BJ (cell line): ENCODE data around the gene SLIT3. TPM values are rescaled to one million over a fixed set of nuclear protein-coding genes. Genes with fewer than 3 reads are reported as not detected.

Source experiments
- CTCF ChIA-PET: fragments of 350-600 bp; formaldehyde crosslinking; extraction: SDS; loops from one replicate; lab custom pipeline; 2021; ENCODE audit warnings: antibody characterized with exemption, inconsistent platforms; lab: Yijun Ruan, JAX
- POLR2A ChIA-PET: fragments of 300-600 bp; sonication (Branson Sonifier 250); formaldehyde crosslinking; extraction: SDS; loops from one replicate; lab custom pipeline; 2021; ENCODE audit warnings: antibody characterized with exemption; lab: Charles Lee
- DNase-seq: peaks from one replicate; pipeline ENCODE4 v3.0.0-alpha.2; 2011; ENCODE audit warnings: low read depth
- H3K27me3 ChIP-seq: 2 replicates; pipeline ENCODE4 v1.6.0; 2011; ENCODE audit warnings: low read length; ENCODE audit not compliant: control insufficient read depth, insufficient read depth
- H3K36me3 ChIP-seq: 2 replicates; pipeline ENCODE4 v1.5.1; 2011; ENCODE audit warnings: low read length; ENCODE audit not compliant: control insufficient read depth, insufficient read depth
- H3K4me3 ChIP-seq: 2 replicates; pipeline ENCODE4 v1.5.1; 2011; ENCODE audit warnings: low read depth, mild to moderate bottlenecking, control low read depth, low read length
- polyA plus RNA-seq: library from polyadenylated mRNA; depleted of rRNA; stranded (reverse); fragments of >200 nt; gene quantifications from 2 replicates; pipeline ENCODE4 v1.2.3, GENCODE V29; 2011
- TF ChIP-seq, protein P1 (sequence below): IDR thresholded peaks from 2 replicates; pipeline ENCODE4 v1.5.1; 2011; ENCODE audit warnings: low read depth, mild to moderate bottlenecking, control low read depth, inconsistent platforms, low read length, moderate library complexity; ENCODE audit not compliant: insufficient read depth

The SLIT3 gene
- polyA plus RNA-seq, 1 experiment, result 26.8 TPM

DNA sequence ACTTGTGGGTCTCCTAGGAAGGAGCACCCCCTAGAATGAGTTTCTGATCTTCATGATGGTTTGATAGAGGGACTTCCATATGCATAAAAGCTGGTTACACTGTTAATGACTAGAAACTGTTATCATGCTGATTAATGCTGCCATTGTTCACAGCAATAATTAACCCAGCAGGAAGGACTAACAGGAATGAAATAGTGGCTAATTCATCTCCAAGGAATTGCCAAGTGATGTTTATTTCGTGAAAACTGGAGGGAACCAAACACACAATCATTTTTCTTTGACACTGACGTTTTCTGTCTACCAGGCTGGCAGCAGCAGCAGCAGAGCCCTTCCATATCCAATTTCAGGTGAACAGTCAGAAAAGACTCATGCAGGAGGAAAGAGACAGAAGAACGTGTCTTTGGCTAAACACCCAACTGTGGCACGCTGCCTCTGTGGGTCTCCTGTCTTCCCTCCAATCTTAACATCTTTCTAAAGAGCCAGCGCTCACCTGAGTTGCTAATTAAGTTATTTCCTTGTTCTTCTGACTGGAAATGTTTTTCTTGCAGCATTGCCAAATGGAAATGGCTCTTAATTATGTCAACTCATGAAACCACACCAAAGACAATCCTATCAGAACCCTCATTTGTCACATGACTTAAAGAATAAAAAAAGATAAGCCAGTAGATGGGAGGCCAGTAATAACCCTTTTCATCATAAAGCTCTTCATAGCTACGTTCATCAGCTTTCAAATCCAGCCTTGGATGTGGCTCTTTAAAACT, 181.5 kb downstream of the SLIT3 start:
- TF ChIP-seq, protein P1, sequence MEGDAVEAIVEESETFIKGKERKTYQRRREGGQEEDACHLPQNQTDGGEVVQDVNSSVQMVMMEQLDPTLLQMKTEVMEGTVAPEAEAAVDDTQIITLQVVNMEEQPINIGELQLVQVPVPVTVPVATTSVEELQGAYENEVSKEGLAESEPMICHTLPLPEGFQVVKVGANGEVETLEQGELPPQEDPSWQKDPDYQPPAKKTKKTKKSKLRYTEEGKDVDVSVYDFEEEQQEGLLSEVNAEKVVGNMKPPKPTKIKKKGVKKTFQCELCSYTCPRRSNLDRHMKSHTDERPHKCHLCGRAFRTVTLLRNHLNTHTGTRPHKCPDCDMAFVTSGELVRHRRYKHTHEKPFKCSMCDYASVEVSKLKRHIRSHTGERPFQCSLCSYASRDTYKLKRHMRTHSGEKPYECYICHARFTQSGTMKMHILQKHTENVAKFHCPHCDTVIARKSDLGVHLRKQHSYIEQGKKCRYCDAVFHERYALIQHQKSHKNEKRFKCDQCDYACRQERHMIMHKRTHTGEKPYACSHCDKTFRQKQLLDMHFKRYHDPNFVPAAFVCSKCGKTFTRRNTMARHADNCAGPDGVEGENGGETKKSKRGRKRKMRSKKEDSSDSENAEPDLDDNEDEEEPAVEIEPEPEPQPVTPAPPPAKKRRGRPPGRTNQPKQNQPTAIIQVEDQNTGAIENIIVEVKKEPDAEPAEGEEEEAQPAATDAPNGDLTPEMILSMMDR, result no peak
- POLR2A ChIA-PET, result no interaction called here
- DNase-seq, result no peak
- no peak overlapping the region for H3K4me3 ChIP-seq
- CTCF ChIA-PET, result interaction anchor here (1.2 kb wide), 1 partner anchor 22 kb away, joined by 3 read pairs; no protein-coding TSS in a partner anchor
- no peaks in the 10 kb centered on the region for H3K27me3 ChIP-seq
- no peaks in the 10 kb centered on the region; the same call in 1 of the 2 replicates for H3K36me3 ChIP-seq

DNA sequence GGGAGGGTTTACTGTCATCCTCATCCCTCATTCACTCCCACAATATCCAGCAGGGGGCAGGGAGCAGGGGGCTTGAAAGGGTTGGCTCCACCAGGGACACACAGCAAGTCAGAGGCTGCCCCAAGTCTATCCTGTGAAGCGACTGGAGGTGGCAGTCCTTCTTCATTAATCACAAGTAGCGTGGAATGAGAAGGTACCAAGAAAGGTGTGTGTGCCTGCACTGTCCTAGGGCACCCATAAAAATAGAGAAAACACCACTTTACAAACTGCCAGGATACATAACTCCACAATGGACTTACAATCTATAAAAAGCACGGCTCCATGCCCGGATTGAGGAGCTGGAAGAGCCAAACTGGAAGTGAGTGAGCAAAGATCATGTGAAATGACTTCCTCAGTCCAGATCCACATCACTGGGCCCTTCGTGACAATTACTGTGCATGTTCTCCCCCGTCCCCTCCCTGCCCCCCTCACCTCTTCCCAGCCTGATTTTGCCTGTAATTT, 183.9 kb downstream of the SLIT3 start:
- no peaks in the 10 kb centered on the region for H3K27me3 ChIP-seq
- ChIA-PET POLR2A (no interaction called here), CTCF (no interaction called here)
- DNase-seq, result no peak
- no peaks in the 10 kb centered on the region; the same call in 1 of the 2 replicates for H3K36me3 ChIP-seq
- TF ChIP-seq, protein P1, result no peak
- H3K4me3 ChIP-seq, result no peak overlapping the region

DNA sequence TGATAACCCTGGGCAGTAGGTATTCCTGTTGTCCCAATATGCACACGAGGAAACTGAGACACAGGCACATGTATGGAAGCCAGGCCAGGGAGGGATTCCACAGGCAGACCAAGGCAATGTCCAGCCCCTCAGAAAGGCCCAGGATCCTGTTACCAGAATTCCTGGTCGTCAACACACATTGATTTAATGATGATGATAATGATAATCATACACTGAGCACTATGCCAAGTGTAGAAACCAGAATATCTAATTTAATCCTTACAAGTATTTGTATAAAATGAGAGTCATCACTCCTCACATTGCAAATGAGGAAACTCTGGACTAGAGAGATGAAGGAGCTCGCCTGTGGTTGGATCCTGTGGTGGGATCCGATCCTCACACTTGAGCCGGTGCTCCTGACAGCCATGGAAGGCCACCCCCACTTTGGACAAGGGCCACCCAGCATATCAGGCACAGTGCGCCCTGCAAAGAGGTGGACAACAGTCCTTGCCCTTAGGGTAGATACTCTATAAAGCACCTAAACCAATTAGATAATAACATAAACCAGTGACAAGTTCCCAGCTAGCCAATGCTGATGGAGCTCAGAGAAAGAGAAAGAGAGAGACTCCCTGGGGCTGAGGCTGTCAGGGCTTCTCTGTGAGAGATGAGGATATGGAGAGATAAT, 185.3 kb downstream of the SLIT3 start:
- ChIA-PET CTCF (interaction anchor here (1.0 kb wide), 1 partner anchor 13 kb away, joined by 3 read pairs; no protein-coding TSS in a partner anchor), POLR2A (no interaction called here)
- DNase-seq, result no peak
- TF ChIP-seq, protein P1, result no peak
- Histone ChIP-seq H3K27me3 (no peaks in the 10 kb centered on the region), H3K4me3 (no peak overlapping the region), H3K36me3 (no peaks in the 10 kb centered on the region; the same call in 1 of the 2 replicates)

DNA sequence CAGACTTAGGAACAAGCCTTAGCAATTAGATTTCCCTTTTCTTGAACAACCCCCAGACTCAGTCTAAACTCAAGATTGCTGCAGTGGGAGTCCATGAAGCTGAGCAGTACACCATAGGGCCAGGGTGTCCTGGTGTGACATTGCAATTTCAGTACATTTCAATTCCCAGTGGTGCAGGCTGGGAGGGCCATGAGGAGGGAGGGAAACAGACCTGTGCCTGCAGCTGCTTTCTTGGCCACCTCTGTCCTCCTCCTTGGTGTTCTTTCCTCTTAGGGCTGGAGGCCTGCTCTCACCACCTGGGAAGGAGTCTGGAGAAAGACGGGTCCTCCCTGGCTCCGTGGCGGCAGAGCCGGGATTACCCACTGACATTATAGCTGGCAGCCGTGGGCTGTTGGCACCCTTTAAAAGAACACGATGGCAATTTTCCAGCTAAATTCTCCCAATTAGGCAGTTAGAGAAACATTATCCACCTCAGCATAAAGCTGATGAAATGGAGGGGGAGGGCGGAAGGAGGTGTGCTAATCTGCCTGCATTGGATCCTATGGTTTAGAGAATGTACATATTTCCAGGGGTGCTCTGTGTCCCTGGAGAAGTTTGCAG, 186.4 kb downstream of the SLIT3 start:
- DNase-seq, result no peak
- ChIA-PET CTCF (no interaction called here), POLR2A (interaction anchor here (0.6 kb wide), 1 partner anchor 857 kb away, joined by 6 read pairs; no protein-coding TSS in a partner anchor)
- no peak overlapping the region for H3K4me3 ChIP-seq
- no peaks in the 10 kb centered on the region for H3K27me3 ChIP-seq
- TF ChIP-seq, protein P1, result no peak
- no peaks in the 10 kb centered on the region for H3K36me3 ChIP-seq

DNA sequence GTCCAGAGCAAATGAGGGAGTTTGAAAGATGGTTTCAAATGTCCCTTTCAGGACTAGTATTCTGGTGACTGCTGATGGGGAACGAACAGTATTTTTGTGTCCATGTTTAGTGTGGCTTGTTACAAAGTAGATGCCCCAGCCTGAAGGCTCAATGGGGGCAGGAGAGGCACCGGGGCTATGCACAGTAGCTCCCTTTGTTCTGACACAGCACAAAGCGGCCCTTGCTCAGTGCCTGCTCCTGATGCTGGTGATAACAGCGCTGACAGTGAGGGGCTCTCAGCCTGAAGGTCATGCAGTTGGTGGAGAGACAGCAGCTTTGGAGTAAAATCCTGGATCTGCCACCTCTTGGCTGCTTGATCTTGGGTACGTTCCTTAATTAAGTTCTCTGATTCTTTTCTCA, 188.9 kb downstream of the SLIT3 start:
- H3K4me3 ChIP-seq, result no peak overlapping the region
- POLR2A ChIA-PET, result no interaction called here
- no peaks in the 10 kb centered on the region for H3K27me3 ChIP-seq
- no peak for DNase-seq
- CTCF ChIA-PET, result interaction anchor here (1.3 kb wide), 1 partner anchor 22 kb away, joined by 4 read pairs; no protein-coding TSS in a partner anchor
- no peaks in the 10 kb centered on the region for H3K36me3 ChIP-seq
- TF ChIP-seq, protein P1, result no peak
